Nephron (organoid): ENCODE measurements around the gene NLRC4.
A peak's percentile ranks its signal among the peaks of the same experiment; 100 is the strongest.
"Not testable (repeated sequence)": the region's sequence is repeated elsewhere in the genome, so short reads cannot be mapped to it uniquely, and the experiment has no call there.

Experiments
- H3K27ac Mint-ChIP-seq, 3 experiments: 2 replicates each; pipeline ENCODE4 v1.8.0; 2020; ENCODE audit warnings: mixed read lengths in 3 of 3, mild to moderate bottlenecking in 2 of 3, moderate library complexity in 1 of 3
- H3K27me3 Mint-ChIP-seq: 2 replicates; pipeline ENCODE4 v1.8.0; 2021; ENCODE audit warnings: low read depth, mild to moderate bottlenecking, moderate library complexity, mixed read lengths
- H3K36me3 Mint-ChIP-seq: 2 replicates; pipeline ENCODE4 v1.8.0; 2020; ENCODE audit warnings: low read depth, mixed read lengths
- H3K4me1 Mint-ChIP-seq: 2 replicates; pipeline ENCODE4 v1.8.0; 2020; ENCODE audit warnings: mixed read lengths
- H3K4me3 Mint-ChIP-seq, 3 experiments: 2 replicates each; pipeline ENCODE4 v1.8.0; 2020; ENCODE audit warnings: mild to moderate bottlenecking in 3 of 3, mixed read lengths in 3 of 3, moderate library complexity in 2 of 3
- H3K9me3 Mint-ChIP-seq: 2 replicates; pipeline ENCODE4 v1.8.0; 2020; ENCODE audit warnings: mixed read lengths
- TF ChIP-seq, protein P1 (sequence below), 3 experiments: fragments of 200-600 bp; sonication (generic); IDR thresholded peaks; one replicate each; pipeline ENCODE4 v1.5.0; 2021; ENCODE audit warnings: antibody characterized with exemption in 3 of 3; ENCODE audit not compliant: unreplicated experiment in 3 of 3

The NLRC4 gene

DNA sequence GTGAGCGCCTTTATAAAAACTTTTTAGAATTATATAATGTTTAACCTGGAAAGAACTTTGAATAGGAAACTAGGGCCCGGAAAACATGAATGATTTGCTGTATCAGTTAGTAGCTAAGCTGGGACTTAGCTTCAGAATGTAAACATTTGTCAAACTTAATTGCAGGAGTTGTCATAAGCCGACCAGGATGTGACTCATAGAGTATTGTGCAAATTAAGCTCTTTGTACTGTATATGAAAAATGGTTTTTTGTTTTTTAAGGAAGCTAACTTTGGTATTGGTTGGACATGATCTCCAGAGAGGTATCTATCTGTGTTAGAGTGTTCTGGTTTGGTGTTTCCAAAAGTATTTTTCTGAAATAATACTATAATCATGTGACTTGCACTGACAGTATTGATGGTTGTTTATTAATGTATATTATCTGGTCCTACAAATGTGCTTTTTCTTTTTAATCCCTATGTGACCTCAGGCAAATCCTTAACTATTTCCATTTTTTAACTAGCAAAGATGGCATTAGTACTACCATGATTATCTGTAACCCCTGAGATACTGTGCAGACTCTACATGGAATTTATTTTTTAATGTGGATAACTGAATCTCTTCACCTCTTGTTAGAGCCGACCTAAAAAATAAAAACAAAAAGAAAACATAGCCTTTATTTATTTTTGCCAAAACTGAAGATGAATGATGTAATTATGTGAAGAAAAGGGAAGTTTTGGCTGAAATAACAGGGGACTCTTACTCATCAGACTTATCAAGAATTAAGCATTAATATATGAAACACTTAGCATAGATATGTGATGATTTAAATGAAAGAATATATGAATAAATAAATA lies 24.7 kb upstream of the NLRC4 start:
- no peaks in the 10 kb centered on the region for H3K27me3 Mint-ChIP-seq
- TF ChIP-seq, protein P1, sequence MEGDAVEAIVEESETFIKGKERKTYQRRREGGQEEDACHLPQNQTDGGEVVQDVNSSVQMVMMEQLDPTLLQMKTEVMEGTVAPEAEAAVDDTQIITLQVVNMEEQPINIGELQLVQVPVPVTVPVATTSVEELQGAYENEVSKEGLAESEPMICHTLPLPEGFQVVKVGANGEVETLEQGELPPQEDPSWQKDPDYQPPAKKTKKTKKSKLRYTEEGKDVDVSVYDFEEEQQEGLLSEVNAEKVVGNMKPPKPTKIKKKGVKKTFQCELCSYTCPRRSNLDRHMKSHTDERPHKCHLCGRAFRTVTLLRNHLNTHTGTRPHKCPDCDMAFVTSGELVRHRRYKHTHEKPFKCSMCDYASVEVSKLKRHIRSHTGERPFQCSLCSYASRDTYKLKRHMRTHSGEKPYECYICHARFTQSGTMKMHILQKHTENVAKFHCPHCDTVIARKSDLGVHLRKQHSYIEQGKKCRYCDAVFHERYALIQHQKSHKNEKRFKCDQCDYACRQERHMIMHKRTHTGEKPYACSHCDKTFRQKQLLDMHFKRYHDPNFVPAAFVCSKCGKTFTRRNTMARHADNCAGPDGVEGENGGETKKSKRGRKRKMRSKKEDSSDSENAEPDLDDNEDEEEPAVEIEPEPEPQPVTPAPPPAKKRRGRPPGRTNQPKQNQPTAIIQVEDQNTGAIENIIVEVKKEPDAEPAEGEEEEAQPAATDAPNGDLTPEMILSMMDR (IDR thresholded peaks at IDR 0.05; ENCODE audit: unreplicated experiment in 3 of 3): no peak
- peaks cover 4% of the 10 kb centered on the region for H3K4me1 Mint-ChIP-seq
- peaks cover 2% of the 10 kb centered on the region for H3K9me3 Mint-ChIP-seq
- no peak overlapping the region for H3K4me3 Mint-ChIP-seq
- H3K27ac Mint-ChIP-seq: no peak overlapping the region
- H3K36me3 Mint-ChIP-seq: peaks cover 39% of the 10 kb centered on the region

DNA sequence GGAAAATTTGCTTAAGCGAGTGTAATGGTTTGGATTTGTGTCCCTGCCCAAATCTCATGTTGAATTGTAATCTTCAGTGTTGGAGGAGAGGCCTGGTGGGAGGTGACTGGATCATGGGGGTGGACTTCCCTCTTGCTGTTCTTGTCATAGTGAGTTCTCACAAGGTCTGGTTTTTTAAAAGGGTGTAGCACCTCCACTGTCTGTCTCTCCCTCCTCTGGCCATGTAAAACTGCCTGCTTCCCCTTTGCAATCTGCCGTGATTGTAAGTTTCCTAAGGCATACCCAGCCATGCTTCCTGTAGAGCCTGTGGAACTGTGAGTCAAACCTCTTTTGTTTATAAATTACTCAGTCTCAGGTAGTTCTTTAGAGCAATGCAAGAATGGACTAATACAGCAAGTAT lies 19.6 kb upstream of the NLRC4 start:
- no peak overlapping the region for H3K27ac Mint-ChIP-seq
- no peaks in the 10 kb centered on the region for H3K9me3 Mint-ChIP-seq
- TF ChIP-seq, protein P1 (IDR thresholded peaks at IDR 0.05; ENCODE audit: unreplicated experiment in 3 of 3): no peak
- H3K27me3 Mint-ChIP-seq: no peaks in the 10 kb centered on the region
- peaks cover 43% of the 10 kb centered on the region for H3K36me3 Mint-ChIP-seq
- no peak overlapping the region for H3K4me3 Mint-ChIP-seq
- H3K4me1 Mint-ChIP-seq: peaks cover 4% of the 10 kb centered on the region

DNA sequence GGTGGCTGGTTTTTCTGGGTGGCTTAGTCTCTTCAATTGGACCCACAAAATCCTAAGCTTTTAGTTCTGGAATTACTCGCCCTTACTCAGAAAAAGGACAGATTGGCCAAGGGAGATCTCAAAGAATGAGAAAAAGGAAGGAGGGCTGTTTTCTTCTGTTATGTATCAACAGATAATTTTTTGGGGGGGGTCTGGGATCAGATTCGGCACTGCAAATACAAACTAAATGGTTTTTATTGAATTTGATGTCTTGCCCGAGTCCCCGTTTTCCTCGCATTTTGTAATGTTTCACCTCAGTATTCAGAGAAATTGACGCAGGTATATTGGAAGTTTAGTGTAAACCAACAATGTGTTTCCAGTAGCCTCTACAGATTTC lies 13.8 kb upstream of the NLRC4 start:
- H3K27ac Mint-ChIP-seq: peak overlapping the region; percentile 91 to 97 (median 94)
- H3K4me3 Mint-ChIP-seq: peak overlapping the region; percentile 89 to 93 (median 93)
- peaks cover 11% of the 10 kb centered on the region for H3K4me1 Mint-ChIP-seq
- H3K9me3 Mint-ChIP-seq: peaks cover 3% of the 10 kb centered on the region
- TF ChIP-seq, protein P1 (IDR thresholded peaks at IDR 0.05; ENCODE audit: unreplicated experiment in 3 of 3): no peak
- H3K36me3 Mint-ChIP-seq: peaks cover 23% of the 10 kb centered on the region
- no peaks in the 10 kb centered on the region for H3K27me3 Mint-ChIP-seq

DNA sequence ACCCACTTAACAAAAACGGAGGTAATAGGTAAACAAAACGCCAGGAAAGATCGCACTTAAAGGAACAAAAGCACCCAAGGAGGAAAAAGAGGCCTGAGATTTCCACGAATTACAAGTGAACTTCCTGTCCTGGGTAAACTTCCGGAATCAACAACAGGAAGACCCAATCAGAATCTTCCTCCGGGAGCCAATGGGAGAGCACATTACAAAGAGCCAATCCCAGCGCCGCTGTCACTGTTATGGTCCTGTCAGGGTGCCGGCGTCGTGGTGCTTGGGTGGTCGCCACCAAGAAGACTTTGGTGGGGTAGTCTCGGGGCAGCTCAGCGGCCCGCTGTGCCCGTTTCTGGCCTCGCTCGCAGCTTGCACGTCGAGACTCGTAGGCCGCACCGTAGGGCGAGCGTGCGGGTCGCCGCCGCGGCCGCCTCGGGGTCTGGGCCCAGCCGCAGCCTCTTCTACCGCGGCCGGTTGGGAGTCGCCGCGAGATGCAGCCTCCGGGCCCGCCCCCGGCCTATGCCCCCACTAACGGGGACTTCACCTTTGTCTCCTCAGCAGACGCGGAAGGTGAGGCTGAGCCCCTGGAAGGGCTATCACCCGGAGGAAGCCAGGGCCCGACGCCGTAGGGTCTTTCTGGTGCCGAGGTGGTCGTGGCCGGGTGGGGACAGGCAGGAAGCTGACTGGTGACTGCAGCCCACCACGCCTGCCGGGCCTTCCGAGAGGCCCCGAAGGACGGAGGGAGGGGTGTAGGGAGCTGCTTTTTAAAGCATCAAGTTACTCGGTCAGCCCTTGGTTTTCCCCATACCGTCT lies 13.2 kb upstream of the NLRC4 start, which contains the start of gene YIPF4:
Gene YIPF4, plus strand, starts transcription at position 231 of the 804 bp plus-strand sequence. Its CDS starts 252 bp downstream, at position 483.
- H3K27ac Mint-ChIP-seq: peak within 1 kb of the TSS; percentile 94 to 98 (median 97)
- H3K9me3 Mint-ChIP-seq: peaks cover 3% of the 10 kb centered on the region
- H3K27me3 Mint-ChIP-seq: no peaks in the 10 kb centered on the region
- TF ChIP-seq, protein P1 (IDR thresholded peaks at IDR 0.05; ENCODE audit: unreplicated experiment in 3 of 3): no peak
- peaks cover 18% of the 10 kb centered on the region for H3K36me3 Mint-ChIP-seq
- peaks cover 11% of the 10 kb centered on the region for H3K4me1 Mint-ChIP-seq
- H3K4me3 Mint-ChIP-seq: peak within 1 kb of the TSS; percentile 89 to 93 (median 93)

DNA sequence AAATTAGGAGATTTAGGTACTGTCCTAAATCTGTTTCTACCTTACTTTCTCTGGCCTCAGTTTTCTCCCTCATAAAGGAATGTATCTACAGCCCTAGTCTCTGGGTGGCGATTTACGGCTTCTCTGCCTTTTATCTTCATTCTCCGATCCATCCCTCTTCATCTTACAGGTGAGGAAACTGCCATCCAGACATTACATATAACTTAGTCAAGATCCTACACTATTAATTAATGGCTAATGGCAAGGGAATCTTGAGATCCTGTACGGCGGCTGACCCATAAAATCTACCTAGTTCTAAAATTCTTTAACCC lies 12.6 kb upstream of the NLRC4 start:
- H3K9me3 Mint-ChIP-seq: peaks cover 3% of the 10 kb centered on the region
- H3K27ac Mint-ChIP-seq: peak overlapping the region; percentile 94 to 98 (median 97)
- H3K4me1 Mint-ChIP-seq: peaks cover 11% of the 10 kb centered on the region

DNA sequence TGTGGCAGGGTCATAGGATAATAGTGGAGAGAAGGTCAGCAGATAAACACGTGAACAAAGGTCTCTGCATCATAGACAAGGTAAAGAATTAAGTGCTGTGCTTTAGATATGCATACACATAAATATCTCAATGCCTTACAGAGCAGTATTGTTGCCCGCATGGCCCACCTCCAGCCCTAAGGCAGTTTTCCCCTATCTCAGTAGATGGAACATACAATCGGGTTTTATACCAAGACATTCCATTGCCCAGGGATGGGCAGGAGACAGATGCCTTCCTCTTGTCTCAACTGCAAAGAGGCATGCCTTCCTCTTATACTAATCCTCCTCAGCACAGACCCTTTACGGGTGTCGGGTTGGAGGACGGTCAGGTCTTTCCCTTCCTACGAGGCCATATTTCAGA lies 11.1 kb upstream of the NLRC4 start:
- H3K9me3 Mint-ChIP-seq, H3K27me3 Mint-ChIP-seq, H3K36me3 Mint-ChIP-seq: not testable (repeated sequence)
- H3K4me1 Mint-ChIP-seq: peaks cover 11% of the 10 kb centered on the region
- H3K4me3 Mint-ChIP-seq: peak overlapping the region; percentile 59 to 72 (median 64)
- H3K27ac Mint-ChIP-seq: peak overlapping the region in 1 of 3 experiments; percentile 75

More for the DNA sequence above, 12.6 kb upstream of the NLRC4 start:
- TF ChIP-seq, protein P1 (IDR thresholded peaks at IDR 0.05; ENCODE audit: unreplicated experiment in 3 of 3): no peak
- Mint-ChIP-seq H3K27me3 (no peaks in the 10 kb centered on the region), H3K36me3 (peaks cover 16% of the 10 kb centered on the region), H3K4me3 (peak overlapping the region; percentile 89 to 93 (median 93))
